Naive thymus-derived CD4-positive, alpha-beta T cell (primary cell): ENCODE data around the gene OSBPL7. TPM values are rescaled to one million over a fixed set of nuclear protein-coding genes. Genes with fewer than 3 reads are reported as not detected.
A peak's percentile ranks its signal among the peaks of the same experiment; 100 is the strongest.

Source experiments
- ATAC-seq: fragments of 150-1000 bp; cut with Tn5 transposase; 2 replicates; pipeline ENCODE4 v1.10.0; 2021; ENCODE audit warnings: mild to moderate bottlenecking, moderate library complexity
- CTCF ChIA-PET: fragments of 350-600 bp; sonication (Branson Sonifier 250); formaldehyde crosslinking; loops from one replicate; lab custom pipeline; 2021; ENCODE audit warnings: antibody characterized with exemption; lab: Charles Lee
- POLR2A ChIA-PET: fragments of 350-600 bp; sonication (Branson Sonifier 250); formaldehyde crosslinking; loops from one replicate; lab custom pipeline; 2021; ENCODE audit warnings: antibody characterized with exemption, inconsistent platforms; lab: Charles Lee
- DNase-seq, 9 donors: peaks; one replicate each; pipeline versions ENCODE4 v3.0.0 to v3.0.0-alpha.2; 2020 to 2022; ENCODE audit warnings: mixed read lengths in 1 of 9
- H3K27ac ChIP-seq: one replicate; pipeline ENCODE4 v1.7.0; 2013; ENCODE audit warnings: mild to moderate bottlenecking, low read depth, low read length, moderate library complexity
- H3K27me3 ChIP-seq, 2 donors: one replicate each; pipeline ENCODE4 v1.7.0; 2013; ENCODE audit warnings: low read length in 2 of 2, mild to moderate bottlenecking in 2 of 2, moderate library complexity in 2 of 2; ENCODE audit not compliant: control insufficient read depth in 2 of 2, insufficient read depth in 2 of 2
- H3K36me3 ChIP-seq, 3 experiments: 1 replicate in 2 of 3; 2 replicates in 1 of 3; pipeline ENCODE4 v1.7.0; 2013; ENCODE audit warnings: low read length in 3 of 3, mild to moderate bottlenecking in 3 of 3, moderate library complexity in 1 of 3; ENCODE audit not compliant: insufficient read depth in 3 of 3, control insufficient read depth in 2 of 3
- H3K4me1 ChIP-seq, 2 donors: one replicate each; pipeline ENCODE4 v1.7.0; 2013; ENCODE audit warnings: low read length in 2 of 2, mild to moderate bottlenecking in 2 of 2, moderate library complexity in 1 of 2; ENCODE audit not compliant: control insufficient read depth in 2 of 2, insufficient read depth in 2 of 2
- H3K4me3 ChIP-seq: 2 replicates; pipeline ENCODE4 v1.7.0; 2013; ENCODE audit warnings: mild to moderate bottlenecking, low read length
- H3K9me3 ChIP-seq, 3 experiments: 1 replicate in 2 of 3; 2 replicates in 1 of 3; pipeline ENCODE4 v1.7.0; 2013; ENCODE audit warnings: low read length in 3 of 3; ENCODE audit not compliant: control insufficient read depth in 2 of 3
- H3K27ac Mint-ChIP-seq, 9 donors: one replicate each; pipeline ENCODE4 v1.8.0; 2020 to 2022; ENCODE audit warnings: mixed read lengths in 9 of 9, mild to moderate bottlenecking in 8 of 9, moderate library complexity in 5 of 9, inconsistent platforms in 2 of 9
- H3K27me3 Mint-ChIP-seq, 5 donors: one replicate each; pipeline ENCODE4 v1.8.0; 2021 to 2022; ENCODE audit warnings: mixed read lengths in 5 of 5, mild to moderate bottlenecking in 1 of 5
- H3K36me3 Mint-ChIP-seq, 5 donors: one replicate each; pipeline ENCODE4 v1.8.0; 2020 to 2022; ENCODE audit warnings: mixed read lengths in 5 of 5, mild to moderate bottlenecking in 3 of 5, inconsistent platforms in 1 of 5
- H3K4me1 Mint-ChIP-seq, 7 donors: one replicate each; pipeline ENCODE4 v1.8.0; 2020 to 2022; ENCODE audit warnings: mixed read lengths in 7 of 7, mild to moderate bottlenecking in 3 of 7, inconsistent platforms in 1 of 7
- H3K4me3 Mint-ChIP-seq, 10 donors: one replicate each; pipeline ENCODE4 v1.8.0; 2020 to 2022; ENCODE audit warnings: mild to moderate bottlenecking in 10 of 10, mixed read lengths in 10 of 10, moderate library complexity in 6 of 10, inconsistent platforms in 2 of 10
- H3K9me3 Mint-ChIP-seq, 11 donors: one replicate each; pipeline ENCODE4 v1.8.0; 2020 to 2022; ENCODE audit warnings: mixed read lengths in 11 of 11, mild to moderate bottlenecking in 4 of 11, inconsistent platforms in 1 of 11, moderate library complexity in 1 of 11
- intact Hi-C, 2 donors: fragments of 100-400 bp; cut with micrococcal nuclease; formaldehyde crosslinking; loops; one replicate each; pipeline ENCODE4 v1.15.1; 2023
- polyA plus RNA-seq, 2 donors: library from polyadenylated mRNA; unstranded; fragments of 300-500 nt; fragmentation: Illumina TruSeq; gene quantifications; one replicate each; pipeline ENCODE4 v1.2.3, GENCODE V29; 2021
- total RNA-seq, 6 experiments: library from RNA in 5 of 6; stranded (reverse) in 5 of 6; gene quantifications; 1 replicate in 5 of 6; 2 replicates in 1 of 6; pipeline ENCODE4 v1.2.3 and lab custom pipeline; 2021 to 2026

The OSBPL7 gene
- total and polyA plus RNA-seq, 7 experiments from 2014 or later: 4.0 to 46.1 (median 39.7) TPM

GRCh38 chr17:47831003-47831933 is 9.7 kb upstream of the OSBPL7 start, which contains the start of the genes LRRC46 and MRPL10:
LRRC46 (plus strand) TSS chr17:47831670; CDS start chr17:47831990, 320 bp downstream.
MRPL10 (minus strand) TSS chr17:47831541; CDS start chr17:47831511, 30 bp downstream.
- peaks cover 31 to 38% of the 10 kb centered on the region in 2 donors for H3K4me1 ChIP-seq
- H3K9me3 ChIP-seq: no peaks in the 10 kb centered on the region
- H3K27me3 ChIP-seq: no peaks in the 10 kb centered on the region
- H3K4me1 Mint-ChIP-seq: peaks cover 34 to 79% (median 70%) of the 10 kb centered on the region in 7 donors
- H3K4me3 ChIP-seq: peak within 1 kb of the TSS; percentile 99
- peak within 1 kb of the TSS; percentile 76 to 96 (median 92) for H3K27ac Mint-ChIP-seq
- H3K36me3 Mint-ChIP-seq: peaks cover 0 to 25% (median 8%) of the 10 kb centered on the region in 5 donors
- POLR2A ChIA-PET: interaction anchor here (0.6 to 2.8 kb wide), 13 partner anchors 9 to 718 kb away, joined by 3 to 27 read pairs (median 4); partner anchors contain the start of genes KPNB1, OSBPL7, SCRN2 and SP2
- peak within 1 kb of the TSS; percentile 77 for H3K27ac ChIP-seq
- H3K36me3 ChIP-seq: peaks cover 5 to 27% (median 13%) of the 10 kb centered on the region in 3 experiments
- DNase-seq (peak; percentile 79 to 96 (median 91)), ATAC-seq (peak; percentile 88)
- H3K27me3 Mint-ChIP-seq: no peaks in the 10 kb centered on the region
- H3K9me3 Mint-ChIP-seq: peaks cover 0 to 2% (median 0%) of the 10 kb centered on the region in 11 donors
- intact Hi-C loops: loop anchor here (1.0 to 2.0 kb wide), 6 partner anchors 10 to 270 kb away; partner anchors contain the start of genes OSBPL7 (in 2 of the 2), SCRN2 (in 2 of the 2), SP2 (in 2 of the 2) and CBX1 (in 1 of the 2)
- peak within 1 kb of the TSS; percentile 89 to 98 (median 92) for H3K4me3 Mint-ChIP-seq
- CTCF ChIA-PET: interaction anchor here (0.5 to 2.5 kb wide), 4 partner anchors 8 to 1546 kb away, joined by 4 to 16 read pairs (median 4); partner anchors contain the start of gene SCRN2

GRCh38 chr17:47830396-47831002 is 8.9 kb upstream of the OSBPL7 start:
- Histone ChIP-seq H3K9me3 (no peaks in the 10 kb centered on the region), H3K4me3 (peak overlapping the region; percentile 99), H3K4me1 (peaks cover 31 to 36% of the 10 kb centered on the region in 2 donors), H3K27ac (peak overlapping the region; percentile 77), H3K27me3 (no peaks in the 10 kb centered on the region), H3K36me3 (peaks cover 6 to 34% (median 21%) of the 10 kb centered on the region in 3 experiments)
- POLR2A ChIA-PET: interaction anchor here (1.2 to 2.8 kb wide), 6 partner anchors 8 to 66 kb away, joined by 4 to 27 read pairs (median 13); partner anchors contain the start of genes OSBPL7, SCRN2 and SP2
- Mint-ChIP-seq H3K9me3 (no peaks in the 10 kb centered on the region), H3K27ac (peak overlapping the region; percentile 76 to 96 (median 92)), H3K4me1 (peaks cover 30 to 75% (median 64%) of the 10 kb centered on the region in 7 donors), H3K27me3 (no peaks in the 10 kb centered on the region), H3K36me3 (peaks cover 0 to 26% (median 7%) of the 10 kb centered on the region in 5 donors), H3K4me3 (peak overlapping the region; percentile 89 to 98 (median 92))
- no peak for DNase-seq
- intact Hi-C loops: loop anchor here (1.0 to 2.0 kb wide), 6 partner anchors 9 to 270 kb away; partner anchors contain the start of genes OSBPL7 (in 2 of the 2), SCRN2 (in 2 of the 2), SP2 (in 2 of the 2) and CBX1 (in 1 of the 2)
- ATAC-seq: no peak
- CTCF ChIA-PET: interaction anchor here (2.5 kb wide), 1 partner anchor 11 kb away, joined by 16 read pairs; the partner anchor contains the start of gene SCRN2

GRCh38 chr17:47829870-47830269 is 8.3 kb upstream of the OSBPL7 start:
- Histone ChIP-seq H3K27ac (no peak overlapping the region), H3K27me3 (no peaks in the 10 kb centered on the region), H3K36me3 (peaks cover 9 to 39% (median 23%) of the 10 kb centered on the region in 3 experiments), H3K4me3 (peak overlapping the region; percentile 99), H3K9me3 (no peaks in the 10 kb centered on the region), H3K4me1 (peaks cover 29 to 31% of the 10 kb centered on the region in 2 donors)
- intact Hi-C loops: loop anchor here (2.0 kb wide), 2 partner anchors 111 to 271 kb away; partner anchors contain the start of genes CBX1 (in 1 of the 2) and PNPO (in 1 of the 2)
- DNase-seq (no peak), ATAC-seq (peak; percentile 72)
- POLR2A ChIA-PET: interaction anchor here (1.7 to 2.0 kb wide), 2 partner anchors 8 to 60 kb away, joined by 4 to 22 read pairs; partner anchors contain the start of gene OSBPL7
- Mint-ChIP-seq H3K4me1 (peaks cover 24 to 71% (median 58%) of the 10 kb centered on the region in 7 donors), H3K4me3 (peak overlapping the region; percentile 89 to 98 (median 92)), H3K27me3 (no peaks in the 10 kb centered on the region), H3K9me3 (no peaks in the 10 kb centered on the region), H3K36me3 (peaks cover 0 to 29% (median 9%) of the 10 kb centered on the region in 5 donors), H3K27ac (peak overlapping the region in 7 of 9 donors; percentile 31 to 96 (median 87))
- CTCF ChIA-PET: interaction anchor here (0.6 to 2.5 kb wide), 2 partner anchors 12 to 206 kb away, joined by 3 to 16 read pairs; partner anchors contain the start of gene SCRN2

- ChIA-PET CTCF (interaction anchor here (1.0 to 1.6 kb wide), 2 partner anchors 8 to 66 kb away, joined by 3 to 4 read pairs; partner anchors contain the start of genes LRRC46 and MRPL10), POLR2A (interaction anchor here (1.0 to 2.4 kb wide), 4 partner anchors 8 to 19 kb away, joined by 3 to 22 read pairs (median 6); partner anchors contain the start of genes LRRC46, MRPL10 and SCRN2)
- H3K4me1 Mint-ChIP-seq: peaks cover 7 to 37% (median 27%) of the 10 kb centered on the region in 7 donors
- H3K27ac ChIP-seq: no peak overlapping the region
- peaks cover 5 to 26% of the 10 kb centered on the region in 2 donors for H3K4me1 ChIP-seq
- H3K4me3 Mint-ChIP-seq: peak overlapping the region in 1 of 10 donors; percentile 19
- peaks cover 0 to 36% (median 13%) of the 10 kb centered on the region in 5 donors for H3K36me3 Mint-ChIP-seq
- H3K9me3 Mint-ChIP-seq: no peaks in the 10 kb centered on the region
- H3K4me3 ChIP-seq: no peak overlapping the region
- peaks cover 14 to 60% (median 27%) of the 10 kb centered on the region in 3 experiments for H3K36me3 ChIP-seq
- no peak for DNase-seq
- intact Hi-C loops: loop anchor here in 1 of 2 donors (5.0 kb wide), 2 partner anchors 119 to 756 kb away; partner anchors contain the start of gene PNPO
- no peaks in the 10 kb centered on the region for H3K27me3 ChIP-seq
- no peaks in the 10 kb centered on the region for H3K9me3 ChIP-seq
- ATAC-seq: no peak
- H3K27ac Mint-ChIP-seq: no peak overlapping the region
- no peaks in the 10 kb centered on the region for H3K27me3 Mint-ChIP-seq
These were observed 1.9 kb upstream of the OSBPL7 start for GRCh38 chr17:47823519-47823918.

- DNase-seq (no peak), ATAC-seq (no peak)
- H3K4me3 ChIP-seq: no peak overlapping the region
- intact Hi-C loops: loop anchor here in 1 of 2 donors (5.0 kb wide), 2 partner anchors 120 to 755 kb away; partner anchors contain the start of gene PNPO
- no peaks in the 10 kb centered on the region for H3K9me3 ChIP-seq
- Mint-ChIP-seq H3K27ac (peak overlapping the region in 4 of 9 donors; percentile 16 to 91 (median 42)), H3K4me1 (peaks cover 7 to 33% (median 24%) of the 10 kb centered on the region in 7 donors), H3K36me3 (peaks cover 2 to 34% (median 15%) of the 10 kb centered on the region in 5 donors), H3K27me3 (no peaks in the 10 kb centered on the region), H3K4me3 (peak overlapping the region in 8 of 10 donors; percentile 23 to 99 (median 74)), H3K9me3 (no peaks in the 10 kb centered on the region)
- ChIA-PET POLR2A (interaction anchor here (0.8 to 2.4 kb wide), 6 partner anchors 8 to 73 kb away, joined by 3 to 22 read pairs (median 6); partner anchors contain the start of genes LRRC46, MRPL10, SCRN2 and SP2), CTCF (interaction anchor here (0.5 to 1.6 kb wide), 6 partner anchors 9 to 140 kb away, joined by 3 to 4 read pairs (median 3); partner anchors contain the start of genes LRRC46 and MRPL10)
- H3K4me1 ChIP-seq: peaks cover 5 to 23% of the 10 kb centered on the region in 2 donors
- H3K27me3 ChIP-seq: no peaks in the 10 kb centered on the region
- H3K27ac ChIP-seq: peak overlapping the region; percentile 80
- peaks cover 21 to 62% (median 30%) of the 10 kb centered on the region in 3 experiments for H3K36me3 ChIP-seq
These were observed 1.2 kb upstream of the OSBPL7 start for GRCh38 chr17:47822785-47823184.
